SK-N-SH (cell line): ENCODE measurements around the gene ZNF287. TPM values are rescaled to one million over a fixed set of nuclear protein-coding genes. Genes with fewer than 3 reads are reported as not detected.

Experiments
- CTCF ChIA-PET: fragments of 300-600, 350-600 bp; formaldehyde crosslinking; extraction: SDS; loops from one replicate; lab custom pipeline; 2021; lab: Yijun Ruan, JAX
- POLR2A ChIA-PET: fragments of 350-600 bp; sonication (Branson Sonifier 250); formaldehyde crosslinking; extraction: SDS; loops from one replicate; lab custom pipeline; 2020; ENCODE audit warnings: antibody characterized with exemption, inconsistent platforms; lab: Yijun Ruan, JAX
- DNase-seq: peaks from one replicate; pipeline ENCODE4 v3.0.0; 2012
- H2AFZ ChIP-seq: fragments of 200-600 bp; sonication (generic); 2 replicates; pipeline ENCODE4 v1.8.1; 2016; ENCODE audit warnings: antibody characterized with exemption, mild to moderate bottlenecking, low read depth
- H3F3A ChIP-seq: fragments of 200-600 bp; sonication (generic); replicated peaks from 2 replicates; pipeline ENCODE3; 2016; ENCODE audit warnings: antibody characterized with exemption, mild to moderate bottlenecking; ENCODE audit not compliant: insufficient read depth
- H3K27ac ChIP-seq, 2 experiments: fragments of 200-500 bp in 1 of 2; fragments of 200-600 bp in 1 of 2; sonication (Bioruptor generic) in 1 of 2; sonication (generic), shearing (Covaris generic) in 1 of 2; 2 replicates each; pipeline versions ENCODE4 v1.5.1 to v1.6.1; 2014 to 2016; ENCODE audit warnings: low read depth in 2 of 2, inconsistent platforms in 1 of 2, low read length in 1 of 2, mild to moderate bottlenecking in 1 of 2, mixed read lengths in 1 of 2
- H3K27me3 ChIP-seq: fragments of 200-600 bp; sonication (generic), shearing (Covaris generic); 2 replicates; pipeline ENCODE4 v1.6.1; 2016; ENCODE audit warnings: mixed run types; ENCODE audit not compliant: insufficient read depth
- H3K36me3 ChIP-seq, 2 experiments: fragments of 200-500 bp in 1 of 2; fragments of 200-600 bp in 1 of 2; sonication (Bioruptor generic) in 1 of 2; sonication (generic) in 1 of 2; replicated peaks in 1 of 2; 2 replicates each; pipeline versions ENCODE3 to v1.5.1; 2014 to 2016; ENCODE audit warnings: low read length in 1 of 2, mild to moderate bottlenecking in 1 of 2; ENCODE audit not compliant: insufficient read depth in 2 of 2, control insufficient read depth in 1 of 2
- H3K4me1 ChIP-seq, 2 experiments: fragments of 200-500 bp in 1 of 2; fragments of 200-600 bp in 1 of 2; sonication (Bioruptor generic) in 1 of 2; sonication (generic), shearing (Covaris generic) in 1 of 2; 2 replicates each; pipeline versions ENCODE4 v1.5.1 to v1.6.1; 2014 to 2016; ENCODE audit warnings: low read depth in 1 of 2, low read length in 1 of 2, mixed run types in 1 of 2; ENCODE audit not compliant: insufficient read depth in 2 of 2, control insufficient read depth in 1 of 2
- H3K4me2 ChIP-seq: fragments of 200-600 bp; sonication (generic), shearing (Covaris generic); 2 replicates; pipeline ENCODE4 v1.6.1; 2017; ENCODE audit warnings: mixed run types
- H3K4me3 ChIP-seq, 2 experiments: fragments of 200-500 bp in 1 of 2; fragments of 200-600 bp in 1 of 2; sonication (Bioruptor generic) in 1 of 2; sonication (generic), shearing (Covaris generic) in 1 of 2; 2 replicates each; pipeline versions ENCODE4 v1.5.1 to v1.8.1; 2014 to 2016; ENCODE audit warnings: low read depth in 2 of 2, inconsistent platforms in 1 of 2, low read length in 1 of 2, mild to moderate bottlenecking in 1 of 2, mixed read lengths in 1 of 2, moderate library complexity in 1 of 2
- H3K79me2 ChIP-seq: fragments of 200-600 bp; sonication (generic); 2 replicates; pipeline ENCODE4 v1.8.1; 2017; ENCODE audit warnings: mild to moderate bottlenecking; ENCODE audit not compliant: insufficient read depth
- H3K9ac ChIP-seq: fragments of 200-600 bp; sonication (generic); 2 replicates; pipeline ENCODE4 v1.6.1; 2017; ENCODE audit warnings: mixed run types
- H3K9me2 ChIP-seq: fragments of 200-600 bp; sonication (generic); 2 replicates; pipeline ENCODE4 v1.6.1; 2017; ENCODE audit warnings: mixed run types
- H3K9me3 ChIP-seq: fragments of 200-600 bp; sonication (generic); 2 replicates; pipeline ENCODE4 v1.6.1; 2017; ENCODE audit warnings: mixed run types, mild to moderate bottlenecking, moderate library complexity
- H4K20me1 ChIP-seq: fragments of 200-600 bp; sonication (generic); 2 replicates; pipeline ENCODE4 v1.6.1; 2017; ENCODE audit warnings: mild to moderate bottlenecking, mixed run types; ENCODE audit not compliant: insufficient read depth
- CHD2 ChIP-seq: fragments of 150-350 bp; IDR thresholded peaks from 2 replicates; pipeline ENCODE4 v1.6.1; 2018; ENCODE audit warnings: low read length; ENCODE audit not compliant: partially characterized antibody
- CTCF ChIP-seq: fragments of 200-600 bp; sonication (generic); IDR thresholded peaks from 2 replicates; pipeline ENCODE4 v1.6.1; 2017; ENCODE audit warnings: antibody characterized with exemption, mild to moderate bottlenecking, moderate library complexity
- ELF1 ChIP-seq: IDR thresholded peaks from 2 replicates; pipeline ENCODE4 v1.4.0; 2012
- EZH2phosphoT487 ChIP-seq: fragments of 200-600 bp; sonication (generic); IDR thresholded peaks from 2 replicates; pipeline ENCODE4 v1.6.1; 2017; ENCODE audit warnings: low read depth, mixed run types, mild to moderate bottlenecking, antibody characterized with exemption, moderate library complexity, borderline replicate concordance
- FOSL2 ChIP-seq: IDR thresholded peaks from 2 replicates; pipeline ENCODE4 v1.4.0; 2012; ENCODE audit warnings: low read depth, mild to moderate bottlenecking, moderate library complexity, borderline replicate concordance
- GABPA ChIP-seq: IDR thresholded peaks from 2 replicates; pipeline ENCODE4 v1.4.0; 2012; ENCODE audit warnings: low read depth, mild to moderate bottlenecking
- GATA2 ChIP-seq: sonication (generic); formaldehyde crosslinking; IDR thresholded peaks from 2 replicates; pipeline ENCODE4 v1.5.0; 2020; ENCODE audit warnings: mild to moderate bottlenecking, missing genetic modification reagents
- JUND ChIP-seq: IDR thresholded peaks from 2 replicates; pipeline ENCODE4 v1.4.0; 2012
- MEF2A ChIP-seq: IDR thresholded peaks from 2 replicates; pipeline ENCODE4 v1.4.0; 2012; ENCODE audit warnings: low read depth, borderline replicate concordance
- MXI1 ChIP-seq: IDR thresholded peaks from 2 replicates; pipeline ENCODE4 v1.6.1; 2012; ENCODE audit warnings: mild to moderate bottlenecking, low read depth, low read length, improper control_type of control experiment
- NFIC ChIP-seq: IDR thresholded peaks from 2 replicates; pipeline ENCODE4 v1.4.0; 2012; ENCODE audit warnings: borderline replicate concordance
- NRF1 ChIP-seq: IDR thresholded peaks from 2 replicates; pipeline ENCODE4 v1.6.1; 2012; ENCODE audit warnings: low read depth, mild to moderate bottlenecking, low read length
- RCOR1 ChIP-seq: fragments of 150-350 bp; IDR thresholded peaks from 2 replicates; pipeline ENCODE4 v1.6.1; 2017; ENCODE audit warnings: antibody characterized with exemption, low read length
- REST ChIP-seq: IDR thresholded peaks from 2 replicates; pipeline ENCODE4 v1.6.1; 2012; ENCODE audit warnings: mild to moderate bottlenecking, low read depth, low read length, moderate library complexity
- RFX5 ChIP-seq: IDR thresholded peaks from 2 replicates; pipeline ENCODE4 v1.6.1; 2012; ENCODE audit warnings: mild to moderate bottlenecking, improper control_type of control experiment, low read length
- RXRA ChIP-seq: IDR thresholded peaks from 2 replicates; pipeline ENCODE4 v1.4.0; 2012; ENCODE audit warnings: low read depth, mild to moderate bottlenecking, borderline replicate concordance
- SMC3 ChIP-seq: IDR thresholded peaks from 2 replicates; pipeline ENCODE4 v1.6.1; 2012; ENCODE audit warnings: low read depth, low read length, improper control_type of control experiment
- TAF1 ChIP-seq: IDR thresholded peaks from 2 replicates; pipeline ENCODE4 v1.6.1; 2012; ENCODE audit warnings: low read depth, mild to moderate bottlenecking, low read length, moderate library complexity, borderline replicate concordance
- TEAD4 ChIP-seq: IDR thresholded peaks from 2 replicates; pipeline ENCODE4 v1.4.0; 2012; ENCODE audit warnings: mild to moderate bottlenecking, borderline replicate concordance; ENCODE audit not compliant: insufficient read depth
- USF2 ChIP-seq: fragments of 150-350 bp; IDR thresholded peaks from 2 replicates; pipeline ENCODE4 v1.6.1; 2017; ENCODE audit warnings: antibody characterized with exemption, low read length, low read depth, borderline replicate concordance
- WGBS: methylation state at CpG from one replicate; pipeline ENCODE4 v1.1.6; 2017; ENCODE audit warnings: low lambda C conversion rate; 5-methylcytosine and 5-hydroxymethylcytosine counted together
- polyA plus RNA-seq, 3 experiments: library from polyadenylated mRNA; depleted of rRNA; stranded (reverse); fragments of >200 nt; gene quantifications; 2 replicates each; pipeline ENCODE4 v1.2.3, GENCODE V29; 2012
- TF ChIP-seq, protein P1 (sequence below): IDR thresholded peaks from 2 replicates; pipeline ENCODE4; 2012

Gene ZNF287
- polyA plus RNA-seq, 1 of the 3 experiments (the other 2 are of a cell fraction) = 6.1 TPM

DNA sequence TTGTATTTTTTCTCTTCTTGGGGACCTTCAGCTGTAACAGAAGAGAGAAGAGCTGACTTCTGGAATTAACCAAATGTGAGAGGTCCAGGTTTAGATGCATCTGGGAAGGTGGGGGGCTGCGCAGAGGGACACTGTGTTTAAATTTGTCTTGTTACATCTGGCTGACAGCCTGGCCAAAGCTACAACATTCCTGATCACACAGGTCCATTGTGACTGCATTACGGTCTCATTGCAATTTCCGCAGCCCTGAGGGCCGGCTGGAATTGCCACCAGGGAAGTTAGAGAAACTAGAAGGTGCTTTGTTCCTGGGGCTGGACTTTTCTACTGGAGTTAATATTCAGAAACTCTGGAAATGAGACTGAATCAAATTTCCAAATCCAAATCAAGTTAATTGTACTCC is 39.1 kb downstream of the ZNF287 start:
- H4K20me1 ChIP-seq = no peaks in the 10 kb centered on the region
- CTCF ChIA-PET = interaction anchor here (2.0 to 33.3 kb wide), 3 partner anchors 8 to 166 kb away, joined by 5 to 746 read pairs (median 26); no protein-coding TSS in a partner anchor
- no peak overlapping the region for H3K4me3 ChIP-seq
- POLR2A ChIA-PET = no interaction called here
- no peak overlapping the region for H2AFZ ChIP-seq
- no peaks in the 10 kb centered on the region for H3K9me2 ChIP-seq
- no peaks in the 10 kb centered on the region; a peak in 1 of 4 replicates for H3K4me1 ChIP-seq
- no peak for DNase-seq
- H3K4me2 ChIP-seq = no peak overlapping the region
- H3K9ac ChIP-seq = no peak overlapping the region
- WGBS = 75% methylated on average over 4 of the region's 4 CpGs
- H3K27me3 ChIP-seq = peaks cover 15% of the 10 kb centered on the region; the same call in 1 of the 2 replicates
- H3K9me3 ChIP-seq = no peaks in the 10 kb centered on the region
- H3F3A ChIP-seq = no peaks in the 10 kb centered on the region
- H3K79me2 ChIP-seq = no peaks in the 10 kb centered on the region
- TF ChIP-seq GABPA (no peak), ELF1 (no peak), RFX5 (no peak), EZH2phosphoT487 (no peak), FOSL2 (no peak)
- no peak overlapping the region for H3K27ac ChIP-seq
- H3K36me3 ChIP-seq = no peaks in the 10 kb centered on the region

GRCh38 chr17:16527298-16527697 is 41.7 kb downstream of the ZNF287 start:
- no peaks in the 10 kb centered on the region for H4K20me1 ChIP-seq
- no peaks in the 10 kb centered on the region for H3F3A ChIP-seq
- no peaks in the 10 kb centered on the region; a peak in 1 of 4 replicates for H3K4me1 ChIP-seq
- no peak overlapping the region for H3K9ac ChIP-seq
- no peak for TF ChIP-seq CTCF
- TF ChIP-seq TEAD4 = no peak
- TF ChIP-seq NRF1 = no peak
- no peak for TF ChIP-seq CHD2
- TF ChIP-seq RXRA = no peak
- TF ChIP-seq ELF1 = no peak
- no peak for TF ChIP-seq EZH2phosphoT487
- TF ChIP-seq, protein P1, sequence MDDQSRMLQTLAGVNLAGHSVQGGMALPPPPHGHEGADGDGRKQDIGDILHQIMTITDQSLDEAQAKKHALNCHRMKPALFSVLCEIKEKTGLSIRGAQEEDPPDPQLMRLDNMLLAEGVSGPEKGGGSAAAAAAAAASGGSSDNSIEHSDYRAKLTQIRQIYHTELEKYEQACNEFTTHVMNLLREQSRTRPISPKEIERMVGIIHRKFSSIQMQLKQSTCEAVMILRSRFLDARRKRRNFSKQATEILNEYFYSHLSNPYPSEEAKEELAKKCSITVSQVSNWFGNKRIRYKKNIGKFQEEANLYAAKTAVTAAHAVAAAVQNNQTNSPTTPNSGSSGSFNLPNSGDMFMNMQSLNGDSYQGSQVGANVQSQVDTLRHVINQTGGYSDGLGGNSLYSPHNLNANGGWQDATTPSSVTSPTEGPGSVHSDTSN = no peak
- TF ChIP-seq GABPA = no peak
- TF ChIP-seq GATA2 (CRISPR knock-in tag) = no peak
- no peak for TF ChIP-seq MEF2A
- no peak for TF ChIP-seq RCOR1
- no peak for TF ChIP-seq MXI1
- no peak for TF ChIP-seq SMC3
- TF ChIP-seq TAF1 = no peak
- no peak for TF ChIP-seq USF2
- no peak for TF ChIP-seq NFIC
- no peak for TF ChIP-seq JUND
- TF ChIP-seq FOSL2 = no peak
- TF ChIP-seq REST = no peak
- H2AFZ ChIP-seq = no peak overlapping the region
- H3K9me2 ChIP-seq = no peaks in the 10 kb centered on the region
- 62% methylated on average over 4 of the region's 4 CpGs for WGBS
- H3K4me3 ChIP-seq = no peak overlapping the region
- no peak overlapping the region for H3K4me2 ChIP-seq
- no peak overlapping the region for H3K27ac ChIP-seq
- POLR2A ChIA-PET = no interaction called here
- CTCF ChIA-PET = interaction anchor here (1.7 to 33.3 kb wide), 2 partner anchors 73 to 164 kb away, joined by 6 to 746 read pairs; no protein-coding TSS in a partner anchor
- H3K9me3 ChIP-seq = no peaks in the 10 kb centered on the region
- no peaks in the 10 kb centered on the region for H3K36me3 ChIP-seq
- H3K27me3 ChIP-seq = peaks cover 15% of the 10 kb centered on the region; the same call in 1 of the 2 replicates
- no peaks in the 10 kb centered on the region for H3K79me2 ChIP-seq
- DNase-seq = no peak
